Superior temporal gyrus (tissue), 1 donor: ENCODE results near the gene SF1.
A peak's percentile ranks its signal among the peaks of the same experiment; 100 is the strongest.

Experiments
- DNase-seq: peaks from one replicate; pipeline ENCODE4 v3.0.0-alpha.2; 2016; ENCODE audit errors: extremely low spot score

SF1 gene

DNA sequence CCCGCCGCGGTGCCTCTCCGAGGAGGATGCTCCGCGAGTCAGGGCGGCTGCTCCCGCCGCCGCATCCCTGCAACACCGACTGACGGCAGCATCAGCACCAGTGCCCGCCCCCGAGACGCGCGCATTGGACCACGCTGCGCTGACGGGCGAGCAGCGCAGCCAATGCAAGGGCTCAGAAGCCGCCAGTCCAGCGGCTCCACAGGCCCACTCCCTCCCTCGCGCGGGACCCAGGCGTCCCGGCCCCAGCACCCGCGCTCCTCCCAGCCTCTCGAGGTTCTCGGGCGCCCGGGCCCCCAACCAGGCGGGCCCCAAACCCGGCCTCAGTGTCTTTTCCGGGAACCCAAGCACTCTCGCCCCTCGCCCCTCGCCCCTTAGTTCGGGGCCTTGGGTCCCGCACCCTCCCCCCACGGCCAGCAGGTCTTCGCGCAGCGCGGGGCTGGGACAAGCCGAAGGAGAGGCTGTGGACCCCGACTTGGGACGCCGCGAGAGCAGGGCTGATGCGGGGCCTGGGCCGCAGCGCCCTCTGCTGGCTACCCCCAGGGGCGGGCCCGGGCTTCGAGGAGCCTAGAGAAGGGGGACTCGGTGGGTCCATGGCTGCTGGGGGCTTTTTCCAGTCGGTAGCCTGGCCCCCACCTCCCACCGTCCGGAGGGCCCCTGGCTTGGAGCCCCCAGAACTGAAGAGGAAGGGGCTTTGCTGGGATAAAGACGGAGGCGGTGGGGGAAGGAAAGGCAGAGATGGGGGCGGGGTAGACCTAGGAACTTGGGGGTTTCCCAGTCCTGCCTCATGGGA, 55.0 kb downstream of the SF1 start, which contains the start of gene NRXN2:
Gene NRXN2 (minus strand): TSS at position 81 of the 790 bp plus-strand sequence. CDS start 9,498 bp downstream, outside the sequence.
- DNase-seq: peak; percentile 94

DNA sequence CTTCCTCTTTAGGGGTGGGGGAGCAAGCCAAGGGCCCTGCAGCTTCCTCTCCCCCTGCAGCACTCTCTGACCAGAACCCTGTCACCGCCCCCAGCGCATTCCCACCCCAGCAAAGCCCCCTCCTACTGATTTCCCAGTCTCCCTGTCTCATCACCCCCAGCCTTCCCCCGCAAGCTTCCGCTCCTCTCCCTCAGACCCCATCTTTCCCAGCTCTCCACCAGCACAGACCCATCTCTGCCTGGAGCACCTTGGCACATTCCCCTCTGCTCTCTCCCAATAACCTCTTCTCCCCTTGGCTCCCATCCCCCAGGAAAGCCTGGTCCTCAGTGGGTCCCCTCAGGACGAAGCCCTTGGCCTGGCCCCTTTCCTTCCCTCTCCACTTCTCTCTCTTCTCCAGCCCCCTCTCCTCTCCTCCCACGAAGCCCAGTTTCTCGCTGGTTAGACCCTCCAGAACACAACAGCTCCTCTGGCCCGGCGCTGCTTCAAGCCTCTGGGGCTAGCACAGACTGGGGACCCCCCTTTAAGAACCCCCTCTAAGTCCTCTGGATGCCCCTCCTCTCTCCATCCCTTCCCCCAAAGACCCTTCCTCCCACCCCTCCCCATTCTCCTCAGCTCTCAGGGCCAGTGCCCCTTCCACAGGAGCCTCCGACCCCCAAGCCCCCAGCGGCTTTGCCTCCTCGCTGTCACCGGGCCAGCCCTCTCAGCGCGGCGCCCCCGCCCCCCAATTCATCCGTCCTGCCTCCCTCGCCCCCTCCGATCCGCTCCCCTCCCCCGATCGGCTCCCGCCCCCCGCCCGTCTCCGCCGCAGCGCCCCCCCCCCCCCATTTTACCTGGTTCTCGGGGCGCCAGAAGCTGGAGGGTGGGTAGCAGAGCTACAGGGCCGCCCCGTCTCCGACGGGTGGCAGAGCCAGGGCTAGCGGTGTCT, 55.9 kb downstream of the SF1 start:
- DNase-seq: no peak

- no peak for DNase-seq
Observed at GRCh38 chr11:64721359-64721699, 57.0 kb downstream of the SF1 start.

DNA sequence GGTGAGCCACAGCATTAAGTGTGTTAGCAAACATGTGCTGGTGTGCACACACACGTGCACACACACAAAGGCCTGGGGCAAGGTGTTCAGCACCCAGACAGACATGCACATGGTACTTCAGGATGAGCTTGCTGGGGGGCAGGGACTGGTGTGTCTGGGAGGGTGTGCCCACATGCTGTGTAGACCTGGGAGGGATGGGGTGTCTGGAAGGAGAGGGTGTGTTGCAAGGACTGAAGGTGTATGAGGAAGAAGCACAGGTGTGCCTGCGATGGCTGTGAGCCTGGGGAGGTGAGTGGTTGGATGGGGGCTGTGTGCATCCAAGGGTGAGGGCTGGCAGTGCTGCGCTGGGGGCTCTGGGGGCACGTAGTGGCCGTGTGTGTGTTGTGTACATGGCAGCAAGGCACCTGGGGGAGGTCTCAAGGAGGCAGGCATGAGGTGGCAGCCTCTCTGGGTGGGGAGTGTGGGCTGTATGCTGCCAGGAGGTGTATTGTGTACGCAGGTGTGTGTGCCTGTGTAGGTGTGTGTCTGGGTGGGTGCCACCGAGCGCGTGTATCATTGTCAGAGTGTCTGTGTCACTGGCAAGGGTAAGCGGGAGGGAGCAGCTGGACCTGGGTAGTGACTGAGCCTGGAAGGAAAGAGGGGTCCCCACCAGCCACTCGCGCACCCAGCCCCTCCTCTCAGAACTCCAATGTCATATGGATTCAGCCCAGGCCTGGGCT, 57.5 kb downstream of the SF1 start:
- DNase-seq: no peak

- DNase-seq: no peak
Observed at GRCh38 chr11:64720167-64720566, 58.2 kb downstream of the SF1 start.

DNA sequence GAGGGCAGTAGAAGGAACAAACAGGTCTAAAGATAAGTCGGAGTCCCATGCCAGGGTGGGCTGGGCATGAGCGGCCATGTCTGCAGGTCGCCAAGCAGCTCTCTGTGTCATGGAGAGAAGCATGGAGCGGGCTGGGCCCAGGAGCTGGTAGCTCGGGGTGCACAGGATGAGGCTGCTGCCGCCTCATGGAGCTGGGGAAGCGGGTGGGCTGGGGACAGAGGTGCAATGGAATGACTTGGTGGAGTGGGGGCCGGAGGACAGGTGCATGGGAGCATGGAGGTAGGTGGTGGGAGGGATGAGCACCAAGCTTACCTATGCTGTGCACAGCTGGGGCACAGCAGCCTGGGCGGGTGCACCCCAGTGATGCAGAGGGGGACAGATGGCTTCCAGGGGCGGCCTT, 58.9 kb downstream of the SF1 start:
- no peak for DNase-seq

DNA sequence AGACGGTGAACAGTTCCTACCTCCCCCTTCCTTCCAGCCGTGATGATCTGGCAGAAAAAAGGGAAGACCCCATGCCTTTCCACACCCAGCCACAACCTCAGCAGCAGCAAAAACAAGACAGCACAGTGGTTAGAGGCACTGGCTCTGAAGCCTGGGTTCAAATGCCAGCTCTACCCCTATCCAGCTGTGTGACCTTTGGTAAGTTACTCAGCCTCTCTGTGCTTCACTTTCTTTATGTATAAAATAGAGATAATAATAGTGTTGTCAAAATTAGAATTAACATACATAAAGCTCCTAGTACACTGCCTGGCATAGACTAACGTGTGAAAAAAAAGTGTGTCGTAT, 59.6 kb downstream of the SF1 start:
- no peak for DNase-seq

DNA sequence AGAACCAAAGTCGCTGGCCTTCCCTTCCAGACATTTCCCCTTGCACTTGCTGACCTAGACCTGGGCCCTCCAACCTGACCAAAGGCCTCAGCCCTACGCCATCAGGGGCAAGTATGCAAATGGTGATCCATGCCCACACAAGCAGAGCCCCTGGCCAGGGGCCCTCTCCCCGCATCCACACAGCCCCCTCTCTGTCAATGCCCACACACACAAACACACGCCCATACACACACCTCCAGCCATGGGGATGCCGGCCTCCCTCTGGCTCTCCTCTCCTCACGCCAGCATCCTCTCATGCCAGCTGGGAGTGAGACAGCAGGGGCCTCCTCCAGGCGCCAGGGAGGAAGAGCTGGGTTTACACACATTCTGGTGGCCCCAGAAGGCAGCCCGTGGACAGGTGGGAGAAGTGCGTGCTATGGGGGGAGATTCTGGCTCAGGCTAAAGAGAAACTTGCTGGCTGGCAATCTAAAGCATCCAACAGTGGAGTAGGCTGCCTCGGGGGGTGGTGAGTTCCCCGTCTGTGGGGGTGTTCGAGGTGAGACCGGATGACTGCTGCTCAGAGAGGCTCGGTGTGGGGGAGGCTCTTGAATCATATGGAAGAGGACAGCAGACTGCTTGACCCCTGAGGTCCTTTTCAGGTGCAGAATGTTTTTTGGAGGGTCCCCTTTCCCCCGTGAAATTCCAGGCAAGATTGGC, 60.1 kb downstream of the SF1 start:
- no peak for DNase-seq

GRCh38 chr11:64717268-64717578, 61.1 kb downstream of the SF1 start:
- no peak for DNase-seq

GRCh38 chr11:64716473-64717267, 61.7 kb downstream of the SF1 start:
- DNase-seq: no peak

DNA sequence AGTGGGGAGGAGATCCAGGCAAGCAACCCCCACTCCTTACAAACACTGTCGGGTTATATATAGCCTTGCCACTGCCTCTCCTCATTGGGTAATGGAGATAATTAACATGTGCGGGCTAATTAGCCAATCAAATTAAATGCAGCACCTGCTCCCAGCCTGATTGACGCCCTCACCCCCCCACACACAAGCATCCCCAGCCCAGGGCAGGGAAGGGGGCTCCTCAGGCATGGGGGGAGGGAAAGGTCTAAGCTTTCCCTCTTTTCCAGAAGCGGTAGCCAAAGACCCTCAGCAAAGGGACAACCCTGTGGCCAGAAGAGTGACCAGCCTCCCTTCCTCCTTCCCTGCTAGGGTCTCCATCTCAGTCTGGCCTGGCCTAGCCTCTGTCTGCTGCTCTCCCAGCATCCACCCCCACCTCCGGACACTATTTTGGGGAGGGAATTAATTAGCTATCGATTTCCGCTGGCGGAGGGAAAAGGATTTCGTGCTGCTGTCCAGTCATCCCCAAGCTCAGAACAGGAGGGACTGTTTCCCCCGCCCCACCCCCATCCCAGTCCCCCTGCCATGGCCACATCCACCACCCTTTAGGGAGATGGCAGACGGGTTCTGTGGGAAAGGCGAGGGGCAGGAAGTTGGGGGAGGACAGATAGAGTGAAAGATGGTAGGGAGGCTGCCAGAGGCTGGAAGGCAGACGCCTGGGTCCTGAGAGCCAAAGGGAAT, 62.4 kb downstream of the SF1 start:
- DNase-seq: no peak

GRCh38 chr11:64715110-64715509, 63.2 kb downstream of the SF1 start:
- DNase-seq: no peak

- no peak for DNase-seq
Observed at GRCh38 chr11:64714666-64715065, 63.7 kb downstream of the SF1 start.
